Measurements from ENCODE around the gene OR6K2.

OR6K2 gene

DNA sequence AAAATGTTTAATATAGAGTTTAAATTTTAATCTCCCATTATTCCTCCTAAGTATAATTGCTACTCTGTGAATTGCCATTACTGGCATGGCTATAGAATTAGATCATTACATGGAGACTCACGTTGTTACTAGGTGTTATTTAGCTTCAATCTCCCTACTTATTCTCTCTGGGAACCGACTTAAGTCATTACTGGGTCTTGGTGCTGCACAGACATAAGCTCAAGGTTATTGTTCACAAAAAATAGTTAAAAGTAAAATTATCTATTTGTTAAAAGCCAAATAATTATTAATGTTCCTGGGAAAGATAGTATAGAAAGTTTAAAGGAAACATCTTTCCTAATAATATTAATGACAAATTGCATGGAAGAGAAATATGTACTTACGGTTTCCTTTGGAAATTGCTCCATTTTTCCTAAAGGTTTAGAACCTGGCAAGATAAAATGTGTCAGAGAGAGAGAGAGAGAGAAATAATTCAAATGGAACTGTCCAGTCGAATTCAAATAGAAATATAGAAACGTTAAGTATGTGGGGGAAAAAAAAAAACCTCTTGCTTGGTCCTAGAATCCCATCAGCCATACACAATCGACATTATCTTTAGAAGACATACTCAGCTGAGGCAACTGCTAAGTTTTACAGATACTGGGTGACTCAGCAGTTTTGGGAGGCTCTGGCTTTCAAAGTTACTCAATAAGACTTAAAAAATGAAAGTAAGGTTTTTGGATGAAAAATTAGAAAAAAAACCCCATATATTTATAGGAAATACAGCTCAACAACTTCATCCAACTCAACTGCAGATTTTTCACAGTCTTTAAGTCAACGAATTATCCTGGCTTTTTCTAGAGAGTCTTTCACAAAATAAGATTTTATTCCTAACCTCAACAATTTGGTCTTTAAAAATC lies 14.1 kb downstream of the OR6K2 start, which contains the start of gene SPTA1:
Gene SPTA1 (minus strand): TSS at position 605 of the 899 bp plus-strand sequence. CDS start 198 bp downstream, at position 407.
- DNase-seq (ENCODE audit: low read depth) = no peak

DNA sequence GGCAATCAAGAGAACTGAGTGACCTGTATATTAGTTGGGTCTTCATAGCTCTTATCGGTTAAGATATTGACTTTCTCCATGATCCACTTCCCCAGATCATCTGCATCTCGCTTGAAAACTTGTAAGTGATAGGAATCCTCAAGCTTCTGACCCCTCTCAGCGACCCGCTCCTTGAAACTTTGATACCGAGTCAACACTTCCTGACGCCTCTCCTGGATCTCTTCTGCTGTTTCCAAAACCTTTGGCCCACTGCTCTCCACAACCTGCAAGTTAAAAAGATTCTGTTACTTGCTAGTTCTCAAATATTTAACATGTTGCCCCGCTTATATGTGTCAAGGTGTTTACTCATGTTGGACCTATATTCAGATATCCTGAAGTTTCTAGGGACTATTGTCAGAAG lies 15.4 kb downstream of the OR6K2 start:
- DNase-seq (ENCODE audit: low read depth) = no peak

DNA sequence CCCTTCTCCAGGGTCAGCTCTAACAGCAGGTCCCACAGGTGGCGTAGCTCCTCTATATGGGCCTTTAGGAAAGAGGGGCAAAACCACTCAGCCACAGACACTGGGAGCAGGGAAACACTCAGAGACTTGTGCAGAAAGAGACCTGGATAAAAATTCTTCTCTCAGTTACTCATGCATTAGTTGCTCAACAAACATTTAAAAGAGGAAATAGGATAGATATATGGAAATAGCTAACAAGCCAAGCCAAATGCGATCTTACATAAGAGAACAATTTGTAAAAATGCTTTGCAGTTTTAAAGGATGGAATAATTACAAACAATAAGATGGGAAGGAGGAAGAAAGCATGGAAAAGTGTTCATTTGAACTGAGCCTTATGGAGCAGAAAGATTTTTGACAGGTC lies 18.8 kb downstream of the OR6K2 start:
- DNase-seq (ENCODE audit: low read depth) = no peak

DNA sequence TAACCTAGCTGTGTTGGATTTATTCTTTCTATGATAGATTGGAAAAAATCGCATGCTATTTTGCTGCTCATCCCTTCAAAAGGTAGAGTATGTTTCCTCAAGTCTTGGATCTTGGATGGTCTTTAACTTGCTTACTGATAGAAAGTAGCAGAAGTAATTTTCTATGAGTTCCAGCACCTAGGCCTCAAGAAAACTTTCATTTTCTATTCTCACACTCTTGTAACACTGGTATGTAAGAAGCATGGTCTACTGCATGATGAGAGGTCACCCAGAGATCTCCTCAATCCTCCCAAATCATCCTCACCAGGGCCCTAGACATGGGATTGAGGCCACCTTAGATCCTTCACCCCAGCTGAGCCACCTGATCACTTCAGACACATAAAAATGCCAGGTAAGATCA lies 21.2 kb downstream of the OR6K2 start:
- DNase-seq (ENCODE audit: low read depth) = no peak

DNA sequence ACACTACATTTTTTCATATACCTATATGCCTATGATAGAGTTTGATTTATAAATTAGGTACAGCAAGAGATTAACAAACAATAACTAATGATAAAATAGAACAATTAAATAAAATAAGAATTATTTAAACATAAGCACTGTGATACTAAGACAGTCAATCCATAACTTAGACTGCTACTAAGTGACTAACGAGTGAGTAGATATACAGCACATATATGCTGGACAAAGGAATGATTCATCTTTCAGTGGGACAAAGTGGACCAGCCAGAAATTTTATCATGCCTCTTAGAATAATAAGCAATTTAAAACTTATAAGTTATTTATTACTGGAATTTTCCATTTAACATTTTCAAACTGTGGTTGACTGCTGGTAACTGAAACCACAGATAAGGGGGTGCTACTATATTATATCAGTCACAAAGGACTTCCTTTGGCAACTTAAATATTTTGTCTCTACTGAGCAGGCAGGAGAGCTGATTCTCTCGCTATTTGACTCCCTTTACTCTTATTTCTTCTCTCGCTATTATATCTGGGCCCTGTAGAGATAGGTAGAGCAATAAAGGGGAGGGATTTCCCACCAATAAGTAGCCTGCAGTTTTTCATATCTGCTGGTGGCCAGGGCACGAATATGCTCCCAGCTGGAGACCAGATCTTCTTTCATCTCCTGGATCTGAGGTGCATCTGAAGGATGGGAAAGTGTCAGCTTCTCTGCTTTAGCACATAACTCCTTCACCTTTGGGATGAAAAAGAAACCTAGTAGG lies 24.7 kb downstream of the OR6K2 start:
- no peak for DNase-seq (ENCODE audit: low read depth)

DNA sequence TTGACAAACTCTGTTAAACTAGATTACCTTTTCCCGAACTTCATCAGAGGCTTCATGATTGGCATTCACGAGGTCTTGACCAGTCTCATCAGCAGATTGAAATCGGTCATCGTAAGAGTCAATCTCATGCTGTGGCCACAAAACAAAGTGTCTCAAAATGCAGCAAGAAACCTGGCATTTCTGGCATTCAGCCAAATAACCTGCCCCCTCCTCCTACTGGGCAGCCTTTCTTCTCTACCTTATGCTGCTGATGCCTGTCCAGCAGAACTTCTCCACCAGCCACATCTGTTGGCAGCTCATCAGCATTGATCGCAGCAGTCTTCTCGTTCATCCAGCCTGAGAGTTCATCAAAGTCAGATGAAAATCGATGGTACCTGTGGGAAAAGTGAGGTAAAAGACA lies 26.1 kb downstream of the OR6K2 start:
- DNase-seq (ENCODE audit: low read depth) = no peak

DNA sequence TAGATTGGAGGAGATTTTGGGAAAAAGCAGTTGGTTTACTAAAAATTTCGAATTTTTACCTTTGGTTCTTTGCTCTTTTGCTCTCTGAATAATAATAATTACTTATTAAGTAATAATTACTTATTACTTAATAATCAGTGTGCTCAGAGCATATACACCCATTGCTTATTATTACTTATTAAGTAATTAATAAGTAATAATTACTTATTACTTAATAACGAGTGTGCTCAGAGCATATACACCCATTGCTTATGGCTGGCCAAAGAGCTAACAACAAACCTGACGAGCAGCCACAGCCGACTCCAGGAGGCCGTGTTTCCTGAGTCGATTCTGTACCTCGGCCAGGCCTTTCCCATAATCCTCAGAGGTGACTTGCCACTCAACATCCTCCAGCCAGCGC lies 34.4 kb downstream of the OR6K2 start:
- no peak for DNase-seq (ENCODE audit: low read depth)

DNA sequence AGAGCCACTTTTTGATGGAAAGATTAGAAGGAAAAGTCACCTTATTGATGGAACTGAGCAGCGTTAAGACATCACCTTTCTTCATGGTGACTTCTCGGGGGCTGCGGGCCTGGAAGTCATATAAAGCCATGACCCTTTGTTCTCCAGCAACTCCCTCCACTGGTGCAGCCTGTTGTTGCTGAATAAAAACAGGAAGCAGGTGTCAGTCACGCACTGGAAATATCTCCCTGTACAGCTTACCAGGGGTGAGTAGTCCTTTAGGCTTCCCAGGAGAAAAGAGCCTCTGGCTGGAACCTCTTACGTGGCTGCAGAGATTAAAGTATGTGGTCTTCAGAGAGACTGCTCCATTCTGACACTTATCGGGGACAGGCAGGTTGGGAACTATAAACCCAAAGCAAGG lies 45.9 kb downstream of the OR6K2 start:
- no peak for DNase-seq (ENCODE audit: low read depth)

DNA sequence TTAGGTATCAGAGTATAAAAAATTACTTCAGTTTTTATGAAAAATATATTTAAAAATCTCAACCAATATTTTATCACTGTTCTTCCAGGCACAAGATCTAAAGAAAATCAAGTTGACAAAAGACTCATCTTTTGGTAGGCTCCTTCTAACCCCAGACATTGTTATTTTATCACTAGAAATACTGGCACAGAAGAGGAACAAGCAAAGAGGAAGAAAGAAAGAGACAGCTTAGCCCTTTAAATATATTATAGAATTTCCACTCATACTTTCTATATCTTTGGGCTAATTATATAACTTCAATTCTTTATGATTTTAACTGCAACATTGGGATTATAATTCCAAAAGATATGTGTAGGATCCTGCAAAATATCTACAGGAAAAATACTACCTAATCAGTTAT lies 46.4 kb downstream of the OR6K2 start:
- DNase-seq (ENCODE audit: low read depth) = no peak

DNA sequence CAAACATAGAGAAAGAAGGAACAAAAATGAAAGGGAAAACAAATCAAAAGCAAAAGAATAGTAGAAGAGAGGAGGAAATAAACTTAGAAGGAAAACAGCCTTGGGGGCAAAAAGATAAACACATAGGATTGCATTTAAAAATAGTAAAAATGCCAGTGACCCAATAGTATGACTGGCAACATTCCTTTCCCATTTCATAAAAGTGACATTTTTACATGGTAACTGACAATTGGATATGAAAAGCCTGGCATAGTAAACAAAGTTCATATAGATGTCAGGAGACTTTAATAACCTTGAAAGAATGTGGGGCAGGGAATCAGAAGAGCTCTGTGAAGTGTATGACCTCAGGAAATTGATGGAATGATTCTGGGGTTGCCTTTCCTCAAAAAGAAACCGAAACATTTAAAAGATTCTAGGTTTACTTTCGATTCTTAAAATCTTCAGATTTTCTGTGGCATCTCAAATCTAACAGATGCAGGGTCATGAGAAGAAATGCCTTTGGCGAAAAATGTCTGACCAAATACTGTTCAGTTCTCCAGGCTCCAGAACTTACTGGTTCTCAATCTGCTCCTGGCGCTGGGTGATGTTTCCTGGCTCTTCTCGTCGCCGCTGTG lies 47.6 kb downstream of the OR6K2 start:
- DNase-seq (ENCODE audit: low read depth) = no peak

All from HS-5 (cell line).